K562 (cell line): ENCODE data around the gene NUDT22. TPM values are rescaled to one million over a fixed set of nuclear protein-coding genes. Genes with fewer than 3 reads are reported as not detected.

Source experiments
- BMI1 ChIP-seq: fragments of 150-350 bp; IDR thresholded peaks from 2 replicates; pipeline ENCODE4 v1.6.1; 2014; ENCODE audit warnings: low read length
- BRD9 ChIP-seq: fragments of 450-650 bp; IDR thresholded peaks from 2 replicates; pipeline ENCODE4 v1.6.1; 2018; ENCODE audit warnings: low read depth; ENCODE audit not compliant: partially characterized antibody
- CHAMP1 ChIP-seq: fragments of 450-650 bp; IDR thresholded peaks from 2 replicates; pipeline ENCODE4 v1.6.1; 2016; ENCODE audit warnings: mild to moderate bottlenecking
- DMBX1 ChIP-seq: fragments of 250-450 bp; sonication (Bioruptor Pico); IDR thresholded peaks from 2 replicates; pipeline ENCODE4 v1.8.0; 2022; ENCODE audit warnings: inconsistent platforms, mild to moderate bottlenecking, moderate library complexity, borderline replicate concordance
- E2F3 ChIP-seq: fragments of 250-450 bp; sonication (Bioruptor Pico); IDR thresholded peaks from 2 replicates; pipeline ENCODE4 v1.4.0; 2020; ENCODE audit warnings: mild to moderate bottlenecking
- KLF6 ChIP-seq: fragments of 250-450 bp; sonication (Bioruptor Pico); IDR thresholded peaks from 2 replicates; pipeline ENCODE4 v1.4.0; 2020; ENCODE audit warnings: mild to moderate bottlenecking, moderate library complexity, borderline replicate concordance
- MEIS2 ChIP-seq: fragments of 450-650 bp; IDR thresholded peaks from 2 replicates; pipeline ENCODE4 v1.6.1; 2014; ENCODE audit warnings: mild to moderate bottlenecking; ENCODE audit not compliant: partially characterized antibody
- NFIC ChIP-seq: fragments of 450-650 bp; IDR thresholded peaks from 2 replicates; pipeline ENCODE4 v1.6.1; 2017; ENCODE audit warnings: mild to moderate bottlenecking, inconsistent platforms
- NFRKB ChIP-seq: fragments of 450-650 bp; IDR thresholded peaks from 2 replicates; pipeline ENCODE4 v1.6.1; 2016; ENCODE audit warnings: low read depth
- RBM17 ChIP-seq: fragments of 200-400 bp; formaldehyde crosslinking; IDR thresholded peaks from 2 replicates; pipeline ENCODE4 v1.6.1; 2017; ENCODE audit warnings: low read depth, mild to moderate bottlenecking, low read length, borderline replicate concordance
- RERE ChIP-seq: sonication (generic); formaldehyde crosslinking; IDR thresholded peaks from 2 replicates; pipeline ENCODE4 v1.8.0; 2023; ENCODE audit warnings: missing genetic modification reagents, mild to moderate bottlenecking, borderline replicate concordance
- RNF219 ChIP-seq: fragments of 250-450 bp; sonication (Bioruptor Pico); IDR thresholded peaks from 2 replicates; pipeline ENCODE4 v1.5.0; 2022; ENCODE audit warnings: mild to moderate bottlenecking
- SIN3A ChIP-seq, 2 experiments: fragments of 150-350 bp in 1 of 2; IDR thresholded peaks; 2 replicates each; pipeline ENCODE4 v1.6.1; 2011 to 2016; ENCODE audit warnings: borderline replicate concordance in 2 of 2, low read depth in 2 of 2, low read length in 2 of 2, mild to moderate bottlenecking in 2 of 2, moderate library complexity in 2 of 2; ENCODE audit not compliant: control insufficient read depth in 1 of 2
- SIX5 ChIP-seq, 2 experiments: IDR thresholded peaks; 2 replicates each; pipeline ENCODE4 v1.6.1; 2011; ENCODE audit warnings: low read length in 2 of 2, borderline replicate concordance in 1 of 2, low read depth in 1 of 2, mild to moderate bottlenecking in 1 of 2, moderate library complexity in 1 of 2; ENCODE audit not compliant: insufficient read depth in 1 of 2
- TEAD1 ChIP-seq, 2 experiments: fragments of 450-650 bp in 1 of 2; sonication (generic) in 1 of 2; formaldehyde crosslinking; IDR thresholded peaks; 2 replicates each; pipeline versions ENCODE4 v1.4.0 to v1.8.0; 2020 to 2022; ENCODE audit warnings: mild to moderate bottlenecking in 2 of 2, missing genetic modification reagents in 1 of 2
- THRAP3 ChIP-seq: fragments of 450-650 bp; IDR thresholded peaks from 2 replicates; pipeline ENCODE4 v1.6.1; 2016; ENCODE audit warnings: mild to moderate bottlenecking, inconsistent platforms, borderline replicate concordance
- ZC3H8 ChIP-seq: fragments of 450-650 bp; IDR thresholded peaks from 2 replicates; pipeline ENCODE4 v1.6.1; 2017
- ZNF282 ChIP-seq: sonication (generic); formaldehyde crosslinking; IDR thresholded peaks from 2 replicates; pipeline ENCODE4 v1.8.1; 2023; ENCODE audit warnings: missing genetic modification reagents
- ZNF507 ChIP-seq: conservative IDR thresholded peaks from 2 replicates; pipeline ENCODE4 v1.6.1; 2017; ENCODE audit warnings: missing genetic modification characterization, missing compliant biosample characterization
- polyA plus RNA-seq, 8 experiments: library from polyadenylated mRNA; depleted of rRNA in 4 of 8; stranded (reverse) in 5 of 8; unstranded in 3 of 8; fragments of >200 nt; fragmentation: Nextera tagmentation in 2 of 8; fragmentation: Illumina TruSeq in 1 of 8; extraction: Ambion mirVana in 2 of 8; extraction: Trizol in 1 of 8; gene quantifications; 2 replicates each; pipeline versions ENCODE4 v1.2.1 to v1.2.3, GENCODE V29; 2011 to 2014; ENCODE audit warnings: inconsistent platforms in 1 of 8, missing spikeins in 1 of 8
- total RNA-seq, 7 experiments: library from RNA; depleted of rRNA in 6 of 7; stranded (reverse); fragments of >200 nt in 6 of 7; fragmentation: Illumina TruSeq in 2 of 7; extraction: Trizol in 2 of 7; gene quantifications; 2 replicates each; pipeline versions ENCODE4 v1.2.1 to v1.2.3, GENCODE V29; 2011 to 2021; ENCODE audit warnings: low replicate concordance in 1 of 7

NUDT22 gene
- total and polyA plus RNA-seq, 9 of the 15 experiments (the other 6 are each of a cell fraction or from before 2014, with no cell fraction given): 6.3 to 92.6 (median 37.4) TPM

GRCh38 chr11:64226507-64227051 lies 505 bp downstream of the NUDT22 start (continued):
- TF ChIP-seq RERE (CRISPR knock-in tag) (no peak), MEIS2 (no peak), RNF219 (CRISPR knock-in tag) (no peak), THRAP3 (no peak), RBM17 (no peak), BRD9 (no peak), TEAD1 (CRISPR knock-in tag; IDR thresholded peaks at IDR 0.05) (0 out of 4 replicates have a peak, but pooled peaks of 1 of the 2 experiments have one; percentile 75), CHAMP1 (no peak), ZNF507 (tag) (no peak), NFIC (no peak), SIN3A (IDR thresholded peaks at IDR 0.05; ENCODE audit: borderline replicate concordance in 2 of 2, control insufficient read depth in 1 of 2, low read depth in 2 of 2, low read length in 2 of 2) (0 out of 4 replicates have a peak, but pooled peaks of 1 of the 2 experiments have one; percentile 11), DMBX1 (CRISPR knock-in tag) (no peak), SIX5 (IDR thresholded peaks at IDR 0.05; ENCODE audit: borderline replicate concordance in 1 of 2, insufficient read depth in 1 of 2, low read depth in 1 of 2, low read length in 2 of 2) (no peak), ZC3H8 (no peak), BMI1 (no peak), E2F3 (CRISPR knock-in tag) (no peak), ZNF282 (CRISPR knock-in tag) (no peak), NFRKB (peak; percentile 23; the same call in 1 of the 2 replicates), KLF6 (no peak)
